NCI-H1930 (cell line): ENCODE measurements around the gene COL11A2.

Experiments
- DNase-seq, 2 experiments: peaks; one replicate each; lab custom pipeline; 2025; lab: John Stamatoyannopoulos, UW

COL11A2 gene

GRCh38 chr6:33171880-33172687, 20.2 kb downstream of the COL11A2 start:
- DNase-seq: no peak

GRCh38 chr6:33171016-33171879, 21.0 kb downstream of the COL11A2 start:
- DNase-seq: no peak

- DNase-seq: no peak
Measured at GRCh38 chr6:33170176-33171015, 21.9 kb downstream of the COL11A2 start.

- no peak for DNase-seq
Measured at GRCh38 chr6:33169291-33170175, 22.7 kb downstream of the COL11A2 start.

GRCh38 chr6:33168639-33169038, 23.6 kb downstream of the COL11A2 start:
- DNase-seq: no peak

- DNase-seq: no peak
Measured at GRCh38 chr6:33168284-33168601, 24.0 kb downstream of the COL11A2 start.

GRCh38 chr6:33167374-33168283, 24.6 kb downstream of the COL11A2 start:
- DNase-seq: no peak

GRCh38 chr6:33166811-33167210, 25.5 kb downstream of the COL11A2 start:
- no peak for DNase-seq

GRCh38 chr6:33166363-33166762, 25.9 kb downstream of the COL11A2 start:
- DNase-seq: no peak

- DNase-seq: no peak
Measured at GRCh38 chr6:33165581-33166258, 26.5 kb downstream of the COL11A2 start.

GRCh38 chr6:33164665-33165373, 27.4 kb downstream of the COL11A2 start:
- no peak for DNase-seq

- DNase-seq: no peak
Measured at GRCh38 chr6:33164176-33164575, 28.1 kb downstream of the COL11A2 start.

GRCh38 chr6:33163540-33163939, 28.7 kb downstream of the COL11A2 start:
- DNase-seq: no peak

GRCh38 chr6:33161354-33162331, 30.6 kb downstream of the COL11A2 start:
- peak in 1 of 2 experiments; percentile 42 for DNase-seq

GRCh38 chr6:33160728-33161344, 31.4 kb downstream of the COL11A2 start:
- DNase-seq: no peak

GRCh38 chr6:33160096-33160495, 32.2 kb downstream of the COL11A2 start:
- DNase-seq: no peak

GRCh38 chr6:33156964-33157363, 35.3 kb downstream of the COL11A2 start:
- no peak for DNase-seq
